H9 (cell line): Measurements from ENCODE around the gene SPTSSA. TPM values are rescaled to one million over a fixed set of nuclear protein-coding genes. Genes with fewer than 3 reads are reported as not detected.

Experiments used
- DNase-seq: peaks from one replicate; pipeline ENCODE4 v3.0.0-alpha.2; 2017
- H2AFZ ChIP-seq: one replicate; pipeline ENCODE4 v1.6.1; 2013; ENCODE audit warnings: mild to moderate bottlenecking, low read length, control low read depth, moderate library complexity
- H2AK5ac ChIP-seq: 2 replicates; pipeline ENCODE4 v1.6.1; 2013; ENCODE audit warnings: low read length, control low read depth, mixed read lengths; ENCODE audit not compliant: insufficient read length
- H2BK120ac ChIP-seq: one replicate; pipeline ENCODE4 v1.6.1; 2013; ENCODE audit warnings: low read depth, mild to moderate bottlenecking, low read length, control low read depth, inconsistent platforms; ENCODE audit not compliant: poor library complexity, severe bottlenecking
- H2BK12ac ChIP-seq: 2 replicates; pipeline ENCODE4 v1.6.1; 2013; ENCODE audit warnings: low read length, control low read depth, mixed read lengths, low read depth; ENCODE audit not compliant: insufficient read length
- H2BK15ac ChIP-seq: 2 replicates; pipeline ENCODE4 v1.6.1; 2013; ENCODE audit warnings: low read depth, low read length, control low read depth
- H2BK20ac ChIP-seq: one replicate; pipeline ENCODE4 v1.6.1; 2013; ENCODE audit warnings: low read depth, mild to moderate bottlenecking, low read length, control low read depth, inconsistent platforms; ENCODE audit not compliant: poor library complexity, severe bottlenecking
- H2BK5ac ChIP-seq: 2 replicates; pipeline ENCODE4 v1.6.1; 2013; ENCODE audit warnings: low read length, control low read depth, mixed read lengths; ENCODE audit not compliant: insufficient read length
- H3K14ac ChIP-seq: 2 replicates; pipeline ENCODE4 v1.6.1; 2013; ENCODE audit warnings: low read length, control low read depth; ENCODE audit not compliant: insufficient read depth
- H3K18ac ChIP-seq: 2 replicates; pipeline ENCODE4 v1.6.1; 2013; ENCODE audit warnings: low read depth, mild to moderate bottlenecking, mixed read lengths, low read length, control low read depth; ENCODE audit not compliant: insufficient read length
- H3K23ac ChIP-seq: 2 replicates; pipeline ENCODE4 v1.6.1; 2013; ENCODE audit warnings: low read length, control low read depth, mixed read lengths, low read depth; ENCODE audit not compliant: insufficient read length
- H3K23me2 ChIP-seq: 2 replicates; pipeline ENCODE4 v1.6.1; 2013; ENCODE audit warnings: low read depth, mild to moderate bottlenecking, mixed read lengths, low read length, control low read depth; ENCODE audit not compliant: insufficient read length, poor library complexity, severe bottlenecking
- H3K27ac ChIP-seq: 2 replicates; pipeline ENCODE4 v1.5.1; 2013; ENCODE audit warnings: low read length, control low read depth, mixed read lengths, low read depth; ENCODE audit not compliant: insufficient read length
- H3K27me3 ChIP-seq: 2 replicates; pipeline ENCODE4 v1.6.1; 2013; ENCODE audit warnings: low read length, control low read depth, inconsistent platforms; ENCODE audit not compliant: insufficient read depth
- H3K4ac ChIP-seq: 2 replicates; pipeline ENCODE4 v1.6.1; 2013; ENCODE audit warnings: low read depth, mild to moderate bottlenecking, control low read depth, inconsistent platforms, low read length, moderate library complexity
- H3K4me1 ChIP-seq: 2 replicates; pipeline ENCODE4 v1.6.1; 2013; ENCODE audit warnings: low read length, control low read depth, inconsistent platforms; ENCODE audit not compliant: insufficient read depth
- H3K4me2 ChIP-seq: 2 replicates; pipeline ENCODE4 v1.6.1; 2013; ENCODE audit warnings: low read length, control low read depth, mixed read lengths; ENCODE audit not compliant: insufficient read length, insufficient read depth
- H3K56ac ChIP-seq: 2 replicates; pipeline ENCODE4 v1.6.1; 2013; ENCODE audit warnings: low read depth, mild to moderate bottlenecking, mixed read lengths, low read length, control low read depth; ENCODE audit not compliant: insufficient read length
- H3K79me1 ChIP-seq: 2 replicates; pipeline ENCODE4 v1.6.1; 2013; ENCODE audit warnings: low read depth, mild to moderate bottlenecking, moderate library complexity, low read length, control low read depth, inconsistent platforms; ENCODE audit not compliant: insufficient read depth, poor library complexity, severe bottlenecking
- H3K79me2 ChIP-seq: 2 replicates; pipeline ENCODE4 v1.6.1; 2013; ENCODE audit warnings: low read length, control low read depth, inconsistent platforms; ENCODE audit not compliant: insufficient read depth
- H3K9ac ChIP-seq: 2 replicates; pipeline ENCODE4 v1.6.1; 2013; ENCODE audit warnings: low read length, control low read depth, mixed read lengths; ENCODE audit not compliant: insufficient read length; ENCODE audit errors: extremely low read depth
- H3K9me3 ChIP-seq: one replicate; pipeline ENCODE4 v1.6.1; 2013; ENCODE audit warnings: low read depth, low read length, inconsistent platforms; ENCODE audit not compliant: control insufficient read depth
- H3T11ph ChIP-seq: one replicate; pipeline ENCODE4 v1.6.1; 2013; ENCODE audit warnings: mild to moderate bottlenecking, low read length, control low read depth, inconsistent platforms
- H4K20me1 ChIP-seq: one replicate; pipeline ENCODE4 v1.6.1; 2013; ENCODE audit not compliant: control insufficient read depth, insufficient read length, insufficient read depth
- H4K5ac ChIP-seq: 2 replicates; pipeline ENCODE4 v1.6.1; 2013; ENCODE audit warnings: low read depth, mild to moderate bottlenecking, mixed read lengths, low read length, control low read depth; ENCODE audit not compliant: insufficient read length
- H4K8ac ChIP-seq: replicated peaks from 2 replicates; pipeline ENCODE4 v1.6.1; 2013; ENCODE audit warnings: low read length, control low read depth, mixed read lengths, low read depth; ENCODE audit not compliant: insufficient read length
- H4K91ac ChIP-seq: 2 replicates; pipeline ENCODE4 v1.6.1; 2013; ENCODE audit warnings: low read depth, mild to moderate bottlenecking, moderate library complexity, mixed read lengths, low read length, control low read depth; ENCODE audit not compliant: insufficient read length
- H3K27ac Mint-ChIP-seq, 3 experiments: 2 replicates in 2 of 3; 3 replicates in 1 of 3; pipeline ENCODE4 v1.8.0; 2020 to 2021; ENCODE audit warnings: mixed read lengths in 3 of 3, mild to moderate bottlenecking in 1 of 3, moderate library complexity in 1 of 3
- H3K27me3 Mint-ChIP-seq: 2 replicates; pipeline ENCODE4 v1.8.0; 2021; ENCODE audit warnings: low read depth, mild to moderate bottlenecking, moderate library complexity, mixed read lengths
- H3K36me3 Mint-ChIP-seq, 3 experiments: 2 replicates in 2 of 3; 3 replicates in 1 of 3; pipeline ENCODE4 v1.8.0; 2020 to 2021; ENCODE audit warnings: low read depth in 3 of 3, mixed read lengths in 3 of 3; ENCODE audit not compliant: insufficient read depth in 1 of 3
- H3K4me1 Mint-ChIP-seq, 2 experiments: 2 replicates each; pipeline ENCODE4 v1.8.0; 2020; ENCODE audit warnings: mixed read lengths in 2 of 2
- H3K4me3 Mint-ChIP-seq, 2 experiments: 2 replicates in 1 of 2; 3 replicates in 1 of 2; pipeline ENCODE4 v1.8.0; 2020 to 2021; ENCODE audit warnings: mild to moderate bottlenecking in 2 of 2, mixed read lengths in 2 of 2, moderate library complexity in 1 of 2
- H3K9me3 Mint-ChIP-seq, 2 experiments: 2 replicates in 1 of 2; 3 replicates in 1 of 2; pipeline ENCODE4 v1.8.0; 2020; ENCODE audit warnings: mild to moderate bottlenecking in 2 of 2, mixed read lengths in 2 of 2, moderate library complexity in 1 of 2
- WGBS: extraction: QIAGEN DNeasy Blood & Tissue Kit; methylation state at CpG from one replicate; pipeline ENCODE4 v1.1.7; 2013; ENCODE audit warnings: missing lambda C conversion rate, low lambda C conversion rate, mixed read lengths; ENCODE audit not compliant: insufficient read length; ENCODE audit errors: extremely low coverage; 5-methylcytosine and 5-hydroxymethylcytosine counted together
- total RNA-seq: library from RNA; stranded (reverse); gene quantifications from 2 replicates; pipeline ENCODE4 v1.2.1, GENCODE V29; 2021
- TF ChIP-seq, protein P1 (sequence below): fragments of 200-600 bp; sonication (generic); conservative IDR thresholded peaks from 3 replicates; pipeline ENCODE4 v1.8.0; 2021; ENCODE audit warnings: antibody characterized with exemption, mild to moderate bottlenecking

SPTSSA gene
- total RNA-seq, 1 experiment from 2014 or later: 23.3 TPM

DNA sequence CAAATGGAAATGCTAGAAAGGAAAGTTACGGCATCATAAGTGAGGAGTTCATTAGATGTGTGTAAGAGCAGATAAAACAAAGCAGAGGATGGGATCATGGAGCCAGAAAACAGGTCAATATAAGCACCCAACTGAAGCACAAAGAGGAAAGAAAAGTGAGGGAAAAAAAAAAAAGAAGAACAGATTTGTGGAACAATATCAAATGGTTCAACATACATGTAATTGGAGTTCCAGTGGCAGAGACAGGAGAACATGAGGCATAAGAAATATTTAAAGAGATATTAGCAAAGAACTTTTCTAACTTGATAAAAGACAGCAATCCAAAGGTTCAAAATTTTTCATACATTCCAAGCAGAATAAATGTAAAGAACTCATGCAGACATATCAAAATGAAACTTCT lies 54.1 kb downstream of the SPTSSA start:
- Histone ChIP-seq H4K5ac (no peak overlapping the region), H2BK15ac (no peak overlapping the region), H2BK5ac (no peak overlapping the region), H3K9ac (no peak overlapping the region), H2BK12ac (no peak overlapping the region), H3T11ph (no peak overlapping the region), H3K18ac (no peak overlapping the region), H3K4me1 (no peaks in the 10 kb centered on the region), H3K4ac (no peak overlapping the region), H2AK5ac (no peak overlapping the region), H3K27me3 (no peaks in the 10 kb centered on the region), H4K91ac (no peak overlapping the region), H3K9me3 (no peaks in the 10 kb centered on the region), H2AFZ (no peak overlapping the region), H4K8ac (no peak overlapping the region), H3K23me2 (no peaks in the 10 kb centered on the region), H4K20me1 (no peaks in the 10 kb centered on the region), H2BK120ac (no peak overlapping the region), H2BK20ac (no peak overlapping the region), H3K56ac (no peak overlapping the region), H3K4me2 (no peak overlapping the region), H3K14ac (no peak overlapping the region), H3K79me2 (no peaks in the 10 kb centered on the region), H3K23ac (no peak overlapping the region), H3K79me1 (no peaks in the 10 kb centered on the region), H3K27ac (no peak overlapping the region)
- DNase-seq: no peak
- H3K4me3 Mint-ChIP-seq: no peak overlapping the region
- peaks cover 0 to 9% (median 4%) of the 10 kb centered on the region in 3 experiments; a peak in 4 of 7 replicates for H3K36me3 Mint-ChIP-seq
- whole genome bisulfite sequencing: no CpG with 5 or more reads among the region's 1 CpG
- peaks cover 7 to 11% of the 10 kb centered on the region in 2 experiments for H3K9me3 Mint-ChIP-seq
- H3K4me1 Mint-ChIP-seq: no peaks in the 10 kb centered on the region
- no peak overlapping the region for H3K27ac Mint-ChIP-seq
- TF ChIP-seq, protein P1, sequence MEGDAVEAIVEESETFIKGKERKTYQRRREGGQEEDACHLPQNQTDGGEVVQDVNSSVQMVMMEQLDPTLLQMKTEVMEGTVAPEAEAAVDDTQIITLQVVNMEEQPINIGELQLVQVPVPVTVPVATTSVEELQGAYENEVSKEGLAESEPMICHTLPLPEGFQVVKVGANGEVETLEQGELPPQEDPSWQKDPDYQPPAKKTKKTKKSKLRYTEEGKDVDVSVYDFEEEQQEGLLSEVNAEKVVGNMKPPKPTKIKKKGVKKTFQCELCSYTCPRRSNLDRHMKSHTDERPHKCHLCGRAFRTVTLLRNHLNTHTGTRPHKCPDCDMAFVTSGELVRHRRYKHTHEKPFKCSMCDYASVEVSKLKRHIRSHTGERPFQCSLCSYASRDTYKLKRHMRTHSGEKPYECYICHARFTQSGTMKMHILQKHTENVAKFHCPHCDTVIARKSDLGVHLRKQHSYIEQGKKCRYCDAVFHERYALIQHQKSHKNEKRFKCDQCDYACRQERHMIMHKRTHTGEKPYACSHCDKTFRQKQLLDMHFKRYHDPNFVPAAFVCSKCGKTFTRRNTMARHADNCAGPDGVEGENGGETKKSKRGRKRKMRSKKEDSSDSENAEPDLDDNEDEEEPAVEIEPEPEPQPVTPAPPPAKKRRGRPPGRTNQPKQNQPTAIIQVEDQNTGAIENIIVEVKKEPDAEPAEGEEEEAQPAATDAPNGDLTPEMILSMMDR: no peak
- H3K27me3 Mint-ChIP-seq: peaks cover 2% of the 10 kb centered on the region
